Caco-2 (cell line): Measurements from ENCODE around the gene OR2Y1. TPM values are rescaled to one million over a fixed set of nuclear protein-coding genes. Genes with fewer than 3 reads are reported as not detected.

ENCODE experiments used
- BruUV-seq: library from RNA; stranded (reverse); fragments of 400-500 nt; replicated peaks from 2 replicates; lab custom pipeline; 2021; lab: Mats Ljungman, UMichigan
- CTCF ChIA-PET: fragments of 300-600 bp; sonication (Branson Sonifier 250); formaldehyde crosslinking; loops from one replicate; lab custom pipeline; 2022; ENCODE audit warnings: antibody characterized with exemption; lab: Charles Lee
- POLR2A ChIA-PET: fragments of 300-600 bp; sonication (Branson Sonifier 250); formaldehyde crosslinking; loops from one replicate; lab custom pipeline; 2022; ENCODE audit warnings: antibody characterized with exemption; lab: Charles Lee
- DNase-seq, 2 experiments: peaks; one replicate each; pipeline versions ENCODE4 v3.0.0 to v3.0.0-alpha.2; 2020 to 2022
- H3K27me3 ChIP-seq: replicated peaks from 2 replicates; pipeline ENCODE4 v1.6.0; 2011; ENCODE audit warnings: low read length; ENCODE audit not compliant: control insufficient read depth, insufficient read depth
- H3K36me3 ChIP-seq: 2 replicates; pipeline ENCODE4 v1.5.1; 2011; ENCODE audit warnings: low read length; ENCODE audit not compliant: control insufficient read depth, insufficient read depth
- H3K4me1 ChIP-seq: fragments of 250-450 bp; sonication (Bioruptor Pico); 2 replicates; pipeline ENCODE4 v1.5.1; 2020; ENCODE audit warnings: mild to moderate bottlenecking
- H3K4me3 ChIP-seq: 2 replicates; pipeline ENCODE4 v1.5.1; 2011; ENCODE audit warnings: low read depth, mild to moderate bottlenecking, control low read depth, low read length
- H3K9me3 ChIP-seq: fragments of 250-450 bp; sonication (Bioruptor Pico); 2 replicates; pipeline ENCODE4 v1.5.1; 2020; ENCODE audit warnings: mild to moderate bottlenecking, moderate library complexity
- H3K27ac Mint-ChIP-seq: one replicate; pipeline ENCODE4 v1.8.0; 2022; ENCODE audit warnings: mixed read lengths; ENCODE audit not compliant: unreplicated experiment
- H3K27me3 Mint-ChIP-seq: one replicate; pipeline ENCODE4 v1.8.0; 2022; ENCODE audit warnings: mixed read lengths; ENCODE audit not compliant: insufficient read depth, unreplicated experiment
- H3K36me3 Mint-ChIP-seq: one replicate; pipeline ENCODE4 v1.8.0; 2022; ENCODE audit warnings: mild to moderate bottlenecking, mixed read lengths; ENCODE audit not compliant: insufficient read depth, unreplicated experiment
- H3K4me1 Mint-ChIP-seq: one replicate; pipeline ENCODE4 v1.8.0; 2022; ENCODE audit warnings: low read depth, mixed read lengths; ENCODE audit not compliant: unreplicated experiment
- H3K4me3 Mint-ChIP-seq: one replicate; pipeline ENCODE4 v1.8.0; 2022; ENCODE audit warnings: mild to moderate bottlenecking, moderate library complexity, mixed read lengths; ENCODE audit not compliant: unreplicated experiment
- H3K9me3 Mint-ChIP-seq: one replicate; pipeline ENCODE4 v1.8.0; 2022; ENCODE audit warnings: mixed read lengths; ENCODE audit not compliant: unreplicated experiment
- intact Hi-C: fragments of 100-400 bp; cut with micrococcal nuclease; formaldehyde crosslinking; loops from one replicate; pipeline ENCODE4 v1.10.0; 2022; ENCODE audit not compliant: unreplicated experiment
- total RNA-seq: library from RNA; stranded (reverse); gene quantifications from 2 replicates; pipeline ENCODE4 v1.2.3, GENCODE V29; 2022
- TF ChIP-seq, protein P1 (sequence below), 2 experiments: fragments of 200-600 bp in 1 of 2; IDR thresholded peaks; 1 replicate in 1 of 2; 2 replicates in 1 of 2; pipeline versions ENCODE4 v1.5.1 to v1.8.0; 2011 to 2022; ENCODE audit warnings: antibody characterized with exemption in 1 of 2, control low read depth in 1 of 2, inconsistent platforms in 1 of 2, low read depth in 1 of 2, low read length in 1 of 2, mild to moderate bottlenecking in 1 of 2, moderate library complexity in 1 of 2; ENCODE audit not compliant: insufficient read depth in 1 of 2, severe bottlenecking in 1 of 2, unreplicated experiment in 1 of 2

Gene OR2Y1
- total RNA-seq, 1 experiment from 2014 or later: not detected

DNA sequence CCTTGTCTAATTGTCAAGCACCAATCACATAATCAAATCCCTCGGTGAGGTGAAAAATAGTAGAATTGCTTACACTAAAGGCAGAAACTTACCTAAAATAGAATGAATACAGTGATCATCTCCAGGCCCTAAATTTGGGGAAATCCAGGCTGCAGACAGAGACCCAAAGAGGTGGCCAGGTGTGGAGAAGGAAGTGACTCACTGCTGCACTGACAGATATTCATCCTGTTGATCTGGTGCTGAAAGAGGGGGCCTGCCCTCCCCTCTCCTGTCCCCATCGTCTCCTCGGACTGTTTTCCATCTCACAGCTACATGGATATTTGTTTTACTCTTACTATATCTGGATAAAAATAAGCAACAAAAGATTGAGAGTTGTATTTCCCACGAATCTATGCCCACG lies 15.9 kb downstream of the OR2Y1 start:
- intact Hi-C loops: no loop called here
- TF ChIP-seq, protein P1, sequence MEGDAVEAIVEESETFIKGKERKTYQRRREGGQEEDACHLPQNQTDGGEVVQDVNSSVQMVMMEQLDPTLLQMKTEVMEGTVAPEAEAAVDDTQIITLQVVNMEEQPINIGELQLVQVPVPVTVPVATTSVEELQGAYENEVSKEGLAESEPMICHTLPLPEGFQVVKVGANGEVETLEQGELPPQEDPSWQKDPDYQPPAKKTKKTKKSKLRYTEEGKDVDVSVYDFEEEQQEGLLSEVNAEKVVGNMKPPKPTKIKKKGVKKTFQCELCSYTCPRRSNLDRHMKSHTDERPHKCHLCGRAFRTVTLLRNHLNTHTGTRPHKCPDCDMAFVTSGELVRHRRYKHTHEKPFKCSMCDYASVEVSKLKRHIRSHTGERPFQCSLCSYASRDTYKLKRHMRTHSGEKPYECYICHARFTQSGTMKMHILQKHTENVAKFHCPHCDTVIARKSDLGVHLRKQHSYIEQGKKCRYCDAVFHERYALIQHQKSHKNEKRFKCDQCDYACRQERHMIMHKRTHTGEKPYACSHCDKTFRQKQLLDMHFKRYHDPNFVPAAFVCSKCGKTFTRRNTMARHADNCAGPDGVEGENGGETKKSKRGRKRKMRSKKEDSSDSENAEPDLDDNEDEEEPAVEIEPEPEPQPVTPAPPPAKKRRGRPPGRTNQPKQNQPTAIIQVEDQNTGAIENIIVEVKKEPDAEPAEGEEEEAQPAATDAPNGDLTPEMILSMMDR (IDR thresholded peaks at IDR 0.05; ENCODE audit: insufficient read depth in 1 of 2, low read depth in 1 of 2, low read length in 1 of 2, severe bottlenecking in 1 of 2, unreplicated experiment in 1 of 2): no peak
- no TSS peak for BruUV-seq
- no peaks in the 10 kb centered on the region for H3K36me3 Mint-ChIP-seq
- H3K36me3 ChIP-seq: no peaks in the 10 kb centered on the region
- no peaks in the 10 kb centered on the region for H3K4me1 ChIP-seq
- H3K4me3 ChIP-seq: no peak overlapping the region
- no peaks in the 10 kb centered on the region for H3K4me1 Mint-ChIP-seq
- H3K9me3 ChIP-seq: no peaks in the 10 kb centered on the region
- H3K9me3 Mint-ChIP-seq: no peaks in the 10 kb centered on the region
- H3K27ac Mint-ChIP-seq: no peak overlapping the region
- H3K27me3 ChIP-seq: no peaks in the 10 kb centered on the region; the same call in 1 of the 2 replicates
- no peak for DNase-seq
- peaks cover 34% of the 10 kb centered on the region for H3K27me3 Mint-ChIP-seq
- POLR2A ChIA-PET: no interaction called here
- no peak overlapping the region for H3K4me3 Mint-ChIP-seq
- CTCF ChIA-PET: no interaction called here

DNA sequence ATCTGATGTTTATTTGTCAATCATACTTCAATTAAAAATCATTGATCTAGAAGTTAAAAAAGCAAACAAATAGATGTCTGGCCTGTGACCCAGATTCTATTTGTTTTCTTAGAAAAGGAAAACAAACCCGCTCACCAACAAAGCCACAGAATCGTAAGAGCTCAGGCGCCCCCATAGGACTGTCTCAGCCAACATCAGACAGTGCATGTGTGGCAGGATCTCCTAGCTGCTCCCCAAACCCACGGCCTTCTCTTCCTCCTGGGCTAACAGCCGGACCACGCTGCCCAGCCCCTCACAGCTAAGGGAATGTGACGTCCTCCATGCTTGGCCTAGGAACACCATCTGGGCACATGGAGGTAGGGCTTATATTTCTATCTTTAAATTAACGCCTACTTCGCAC lies 19.4 kb downstream of the OR2Y1 start:
- Mint-ChIP-seq H3K36me3 (no peaks in the 10 kb centered on the region), H3K27me3 (peaks cover 26% of the 10 kb centered on the region), H3K4me3 (no peak overlapping the region), H3K27ac (no peak overlapping the region), H3K9me3 (no peaks in the 10 kb centered on the region), H3K4me1 (no peaks in the 10 kb centered on the region)
- CTCF ChIA-PET: no interaction called here
- Histone ChIP-seq H3K36me3 (no peaks in the 10 kb centered on the region), H3K4me3 (no peak overlapping the region), H3K27me3 (no peaks in the 10 kb centered on the region; the same call in 1 of the 2 replicates), H3K4me1 (no peaks in the 10 kb centered on the region), H3K9me3 (no peaks in the 10 kb centered on the region)
- POLR2A ChIA-PET: no interaction called here
- TF ChIP-seq, protein P1 (IDR thresholded peaks at IDR 0.05; ENCODE audit: insufficient read depth in 1 of 2, low read depth in 1 of 2, low read length in 1 of 2, severe bottlenecking in 1 of 2, unreplicated experiment in 1 of 2): no peak
- DNase-seq: no peak
- intact Hi-C loops: no loop called here
- no TSS peak for BruUV-seq

GRCh38 chr5:180719781-180720180 lies 20.1 kb downstream of the OR2Y1 start:
- Histone ChIP-seq H3K27me3 (no peaks in the 10 kb centered on the region), H3K4me1 (no peaks in the 10 kb centered on the region), H3K4me3 (no peak overlapping the region), H3K9me3 (no peaks in the 10 kb centered on the region), H3K36me3 (no peaks in the 10 kb centered on the region)
- Mint-ChIP-seq H3K4me3 (no peak overlapping the region), H3K9me3 (no peaks in the 10 kb centered on the region), H3K27ac (no peak overlapping the region), H3K27me3 (peaks cover 27% of the 10 kb centered on the region), H3K4me1 (no peaks in the 10 kb centered on the region), H3K36me3 (no peaks in the 10 kb centered on the region)
- ChIA-PET CTCF (interaction anchor here (0.6 kb wide), 2 partner anchors 46 to 89 kb away, joined by 3 to 4 read pairs; no protein-coding TSS in a partner anchor), POLR2A (no interaction called here)
- no TSS peak for BruUV-seq
- TF ChIP-seq, protein P1 (IDR thresholded peaks at IDR 0.05; ENCODE audit: insufficient read depth in 1 of 2, low read depth in 1 of 2, low read length in 1 of 2, severe bottlenecking in 1 of 2, unreplicated experiment in 1 of 2): no peak
- intact Hi-C loops: loop anchor here (2.0 kb wide), 1 partner anchor 49 kb away; no protein-coding TSS in a partner anchor
- DNase-seq: no peak
